ENCODE data around the gene STAC. TPM values are rescaled to one million over a fixed set of nuclear protein-coding genes. Genes with fewer than 3 reads are reported as not detected.

STAC gene
- total RNA-seq, 2 experiments from 2014 or later, result not detected

- Mint-ChIP-seq H3K36me3 (ENCODE audit: low read depth) (no peaks in the 10 kb centered on the region), H3K4me1 (ENCODE audit: low read depth) (no peaks in the 10 kb centered on the region), H3K27me3 (ENCODE audit: low read depth) (peaks cover 3% of the 10 kb centered on the region), H3K4me3 (no peak overlapping the region), H3K27ac (no peak overlapping the region), H3K9me3 (no peaks in the 10 kb centered on the region)
- no peak for DNase-seq
- CTCF ChIA-PET, result no interaction called here
- intact Hi-C loops (cut with micrococcal nuclease), result no loop called here
These were observed 131.6 kb downstream of the STAC start for GRCh38 chr3:36511791-36512486.

- H3K4me3 Mint-ChIP-seq, result no peak overlapping the region
- CTCF ChIA-PET, result no interaction called here
- peaks cover 3% of the 10 kb centered on the region for H3K27me3 Mint-ChIP-seq (ENCODE audit: low read depth)
- H3K36me3 Mint-ChIP-seq (ENCODE audit: low read depth), result no peaks in the 10 kb centered on the region
- intact Hi-C loops (cut with micrococcal nuclease), result no loop called here
- H3K27ac Mint-ChIP-seq, result no peak overlapping the region
- no peak for DNase-seq
- no peaks in the 10 kb centered on the region for H3K9me3 Mint-ChIP-seq
- H3K4me1 Mint-ChIP-seq (ENCODE audit: low read depth), result no peaks in the 10 kb centered on the region
These were observed 132.3 kb downstream of the STAC start for GRCh38 chr3:36512555-36512954.

GRCh38 chr3:36514171-36514570 lies 133.9 kb downstream of the STAC start:
- Mint-ChIP-seq H3K4me3 (no peak overlapping the region), H3K9me3 (no peaks in the 10 kb centered on the region), H3K4me1 (ENCODE audit: low read depth) (no peaks in the 10 kb centered on the region), H3K36me3 (ENCODE audit: low read depth) (no peaks in the 10 kb centered on the region), H3K27ac (no peak overlapping the region), H3K27me3 (ENCODE audit: low read depth) (peaks cover 3% of the 10 kb centered on the region)
- DNase-seq, result no peak
- CTCF ChIA-PET, result no interaction called here
- intact Hi-C loops (cut with micrococcal nuclease), result no loop called here

GRCh38 chr3:36519682-36520081 lies 139.4 kb downstream of the STAC start:
- H3K4me1 Mint-ChIP-seq (ENCODE audit: low read depth), result no peaks in the 10 kb centered on the region
- H3K9me3 Mint-ChIP-seq, result no peaks in the 10 kb centered on the region
- CTCF ChIA-PET, result no interaction called here
- H3K36me3 Mint-ChIP-seq (ENCODE audit: low read depth), result no peaks in the 10 kb centered on the region
- H3K27ac Mint-ChIP-seq, result no peak overlapping the region
- no peak overlapping the region for H3K4me3 Mint-ChIP-seq
- H3K27me3 Mint-ChIP-seq (ENCODE audit: low read depth), result no peaks in the 10 kb centered on the region
- intact Hi-C loops (cut with micrococcal nuclease), result no loop called here
- no peak for DNase-seq

- no peaks in the 10 kb centered on the region for H3K9me3 Mint-ChIP-seq
- H3K36me3 Mint-ChIP-seq (ENCODE audit: low read depth), result no peaks in the 10 kb centered on the region
- intact Hi-C loops (cut with micrococcal nuclease), result no loop called here
- no peak overlapping the region for H3K27ac Mint-ChIP-seq
- DNase-seq, result no peak
- H3K4me3 Mint-ChIP-seq, result no peak overlapping the region
- no peaks in the 10 kb centered on the region for H3K4me1 Mint-ChIP-seq (ENCODE audit: low read depth)
- H3K27me3 Mint-ChIP-seq (ENCODE audit: low read depth), result no peaks in the 10 kb centered on the region
- CTCF ChIA-PET, result no interaction called here
These were observed 140.1 kb downstream of the STAC start for GRCh38 chr3:36520241-36521006.

GRCh38 chr3:36521007-36521379 lies 140.7 kb downstream of the STAC start:
- CTCF ChIA-PET, result no interaction called here
- intact Hi-C loops (cut with micrococcal nuclease), result no loop called here
- Mint-ChIP-seq H3K4me1 (ENCODE audit: low read depth) (no peaks in the 10 kb centered on the region), H3K36me3 (ENCODE audit: low read depth) (no peaks in the 10 kb centered on the region), H3K27me3 (ENCODE audit: low read depth) (no peaks in the 10 kb centered on the region), H3K27ac (no peak overlapping the region), H3K4me3 (no peak overlapping the region), H3K9me3 (no peaks in the 10 kb centered on the region)
- DNase-seq, result no peak

- intact Hi-C loops (cut with micrococcal nuclease), result no loop called here
- H3K36me3 Mint-ChIP-seq (ENCODE audit: low read depth), result no peaks in the 10 kb centered on the region
- H3K27me3 Mint-ChIP-seq (ENCODE audit: low read depth), result no peaks in the 10 kb centered on the region
- no peak overlapping the region for H3K27ac Mint-ChIP-seq
- DNase-seq, result no peak
- no peak overlapping the region for H3K4me3 Mint-ChIP-seq
- no peaks in the 10 kb centered on the region for H3K4me1 Mint-ChIP-seq (ENCODE audit: low read depth)
- CTCF ChIA-PET, result no interaction called here
- H3K9me3 Mint-ChIP-seq, result no peaks in the 10 kb centered on the region
These were observed 144.3 kb downstream of the STAC start for GRCh38 chr3:36524560-36524959.

- H3K36me3 Mint-ChIP-seq (ENCODE audit: low read depth), result no peaks in the 10 kb centered on the region
- CTCF ChIA-PET, result no interaction called here
- intact Hi-C loops (cut with micrococcal nuclease), result no loop called here
These were observed 145.0 kb downstream of the STAC start for GRCh38 chr3:36525115-36525801.

GRCh38 chr3:36538136-36538749 lies 157.9 kb downstream of the STAC start:
- H3K4me3 Mint-ChIP-seq, result no peak overlapping the region
- CTCF ChIA-PET, result no interaction called here
- no peaks in the 10 kb centered on the region for H3K36me3 Mint-ChIP-seq (ENCODE audit: low read depth)
- no peak overlapping the region for H3K27ac Mint-ChIP-seq
- no peaks in the 10 kb centered on the region for H3K4me1 Mint-ChIP-seq (ENCODE audit: low read depth)
- no peak for DNase-seq
- peaks cover 2% of the 10 kb centered on the region for H3K9me3 Mint-ChIP-seq
- peaks cover 4% of the 10 kb centered on the region for H3K27me3 Mint-ChIP-seq (ENCODE audit: low read depth)
- intact Hi-C loops (cut with micrococcal nuclease), result no loop called here

More at GRCh38 chr3:36525115-36525801, 145.0 kb downstream of the STAC start:
- Mint-ChIP-seq H3K27me3 (ENCODE audit: low read depth) (no peaks in the 10 kb centered on the region), H3K4me3 (no peak overlapping the region), H3K27ac (no peak overlapping the region), H3K9me3 (no peaks in the 10 kb centered on the region), H3K4me1 (ENCODE audit: low read depth) (no peaks in the 10 kb centered on the region)
- no peak for DNase-seq

GRCh38 chr3:36540888-36541518 lies 160.7 kb downstream of the STAC start:
- Mint-ChIP-seq H3K36me3 (ENCODE audit: low read depth) (no peaks in the 10 kb centered on the region), H3K9me3 (peaks cover 2% of the 10 kb centered on the region), H3K27ac (no peak overlapping the region), H3K4me1 (ENCODE audit: low read depth) (no peaks in the 10 kb centered on the region), H3K27me3 (ENCODE audit: low read depth) (peaks cover 4% of the 10 kb centered on the region), H3K4me3 (no peak overlapping the region)
- CTCF ChIA-PET, result no interaction called here
- intact Hi-C loops (cut with micrococcal nuclease), result no loop called here
- DNase-seq, result no peak

- no peaks in the 10 kb centered on the region for H3K36me3 Mint-ChIP-seq (ENCODE audit: low read depth)
- no peak for DNase-seq
- no peaks in the 10 kb centered on the region for H3K4me1 Mint-ChIP-seq (ENCODE audit: low read depth)
- H3K4me3 Mint-ChIP-seq, result no peak overlapping the region
- H3K27ac Mint-ChIP-seq, result no peak overlapping the region
- H3K27me3 Mint-ChIP-seq (ENCODE audit: low read depth), result peaks cover 8% of the 10 kb centered on the region
- intact Hi-C loops (cut with micrococcal nuclease), result no loop called here
- H3K9me3 Mint-ChIP-seq, result no peaks in the 10 kb centered on the region
- CTCF ChIA-PET, result no interaction called here
These were observed 161.9 kb downstream of the STAC start for GRCh38 chr3:36542186-36542585.

GRCh38 chr3:36543276-36543997 lies 163.1 kb downstream of the STAC start:
- Mint-ChIP-seq H3K27me3 (ENCODE audit: low read depth) (peaks cover 11% of the 10 kb centered on the region), H3K27ac (no peak overlapping the region), H3K4me3 (no peak overlapping the region), H3K9me3 (no peaks in the 10 kb centered on the region), H3K4me1 (ENCODE audit: low read depth) (no peaks in the 10 kb centered on the region), H3K36me3 (ENCODE audit: low read depth) (no peaks in the 10 kb centered on the region)
- no peak for DNase-seq
- intact Hi-C loops (cut with micrococcal nuclease), result no loop called here
- CTCF ChIA-PET, result no interaction called here
